ENCODE measurements around the gene SCML1.

Gene SCML1

GRCh38 chrX:17788956-17789562, 51.8 kb downstream of the SCML1 start:
- no peak for DNase-seq (ENCODE audit: low read depth)

- DNase-seq (ENCODE audit: low read depth), result no peak
These were observed 55.5 kb downstream of the SCML1 start for GRCh38 chrX:17792826-17793225.

- no peak for DNase-seq (ENCODE audit: low read depth)
These were observed 61.6 kb downstream of the SCML1 start for GRCh38 chrX:17798921-17799320.

- no peak for DNase-seq (ENCODE audit: low read depth)
These were observed 64.1 kb downstream of the SCML1 start for GRCh38 chrX:17801431-17801830.

- DNase-seq (ENCODE audit: low read depth), result no peak
These were observed 65.5 kb downstream of the SCML1 start for GRCh38 chrX:17802756-17803155.

GRCh38 chrX:17803449-17803848, 66.2 kb downstream of the SCML1 start:
- no peak for DNase-seq (ENCODE audit: low read depth)
